NCI-H82 treated with DMSO at 0.1 percent for 48 hours (cell line): Measurements from ENCODE around the gene VRK1.

Experiments
- DNase-seq: peaks from one replicate; lab custom pipeline; 2025; ENCODE audit not compliant: unreplicated experiment; lab: John Stamatoyannopoulos, UW

The VRK1 gene

GRCh38 chr14:96823652-96824051 is 26.5 kb downstream of the VRK1 start:
- no peak for DNase-seq

- DNase-seq: no peak
Measured at GRCh38 chr14:96824283-96824682, 27.1 kb downstream of the VRK1 start.

- no peak for DNase-seq
Measured at GRCh38 chr14:96826818-96827217, 29.6 kb downstream of the VRK1 start.

GRCh38 chr14:96827290-96827689 is 30.1 kb downstream of the VRK1 start:
- DNase-seq: no peak

GRCh38 chr14:96829791-96830190 is 32.6 kb downstream of the VRK1 start:
- no peak for DNase-seq

GRCh38 chr14:96830946-96831345 is 33.8 kb downstream of the VRK1 start:
- DNase-seq: no peak

GRCh38 chr14:96832351-96832750 is 35.2 kb downstream of the VRK1 start:
- no peak for DNase-seq

- DNase-seq: no peak
Measured at GRCh38 chr14:96838449-96838848, 41.3 kb downstream of the VRK1 start.

GRCh38 chr14:96839251-96839650 is 42.1 kb downstream of the VRK1 start:
- DNase-seq: no peak

GRCh38 chr14:96843137-96843536 is 46.0 kb downstream of the VRK1 start:
- no peak for DNase-seq

- no peak for DNase-seq
Measured at GRCh38 chr14:96844857-96845570, 47.8 kb downstream of the VRK1 start.

GRCh38 chr14:96847451-96847850 is 50.3 kb downstream of the VRK1 start:
- DNase-seq: no peak

GRCh38 chr14:96848011-96848410 is 50.8 kb downstream of the VRK1 start:
- no peak for DNase-seq

- no peak for DNase-seq
Measured at GRCh38 chr14:96849733-96850132, 52.6 kb downstream of the VRK1 start.

- DNase-seq: no peak
Measured at GRCh38 chr14:96851694-96852381, 54.7 kb downstream of the VRK1 start.

- no peak for DNase-seq
Measured at GRCh38 chr14:96852823-96853422, 55.7 kb downstream of the VRK1 start.

GRCh38 chr14:96858643-96859042 is 61.5 kb downstream of the VRK1 start:
- DNase-seq: no peak

GRCh38 chr14:96861568-96862310 is 64.6 kb downstream of the VRK1 start:
- no peak for DNase-seq

GRCh38 chr14:96863327-96863985 is 66.3 kb downstream of the VRK1 start:
- DNase-seq: no peak

GRCh38 chr14:96863986-96864330 is 66.8 kb downstream of the VRK1 start:
- no peak for DNase-seq

GRCh38 chr14:96867634-96868033 is 70.5 kb downstream of the VRK1 start:
- DNase-seq: no peak
